Erythroblast (primary cell): ENCODE results near the gene PLEKHH1.

Experiments
- DNase-seq, 2 experiments: peaks; one replicate each; lab custom pipeline; 2025; lab: John Stamatoyannopoulos, UW
- GATA1 ChIP-seq: IDR thresholded peaks from 2 replicates; pipeline ENCODE4 v1.6.1; 2011; ENCODE audit warnings: low read depth, mild to moderate bottlenecking, control low read depth, low read length, moderate library complexity
- POLR2A ChIP-seq: IDR thresholded peaks from 2 replicates; pipeline ENCODE4 v1.6.1; 2011; ENCODE audit warnings: mild to moderate bottlenecking, low read length

PLEKHH1 gene

GRCh38 chr14:67636361-67636919, 103.3 kb downstream of the PLEKHH1 start:
- TF ChIP-seq POLR2A (peak; percentile 56), GATA1 (no peak)
- peak; percentile 95 to 96 for DNase-seq

- TF ChIP-seq POLR2A = no peak
- no peak for TF ChIP-seq GATA1
- DNase-seq = no peak
Measured at GRCh38 chr14:67638642-67639041, 105.6 kb downstream of the PLEKHH1 start.
